K562 (cell line): ENCODE results near the gene IMP4. TPM values are rescaled to one million over a fixed set of nuclear protein-coding genes. Genes with fewer than 3 reads are reported as not detected.

ENCODE experiments used
- C11orf30 ChIP-seq: fragments of 450-650 bp; IDR thresholded peaks from 2 replicates; pipeline ENCODE4 v1.6.1; 2016; ENCODE audit warnings: low read depth, mild to moderate bottlenecking
- DACH1 ChIP-seq: fragments of 450-650 bp; IDR thresholded peaks from 2 replicates; pipeline ENCODE4 v1.6.1; 2018; ENCODE audit not compliant: partially characterized antibody
- DIDO1 ChIP-seq: fragments of 450-650 bp; IDR thresholded peaks from 2 replicates; pipeline ENCODE4 v1.6.1; 2016; ENCODE audit warnings: low read depth, missing biosample characterization, missing genetic modification characterization
- E4F1 ChIP-seq: fragments of 250-450 bp; sonication (Bioruptor Pico); IDR thresholded peaks from 2 replicates; pipeline ENCODE4 v1.5.0; 2021; ENCODE audit warnings: mild to moderate bottlenecking, borderline replicate concordance
- ETS2 ChIP-seq: IDR thresholded peaks from 2 replicates; pipeline ENCODE4 v1.6.1; 2016; ENCODE audit warnings: borderline replicate concordance, missing genetic modification characterization, mild to moderate bottlenecking, moderate library complexity, missing compliant biosample characterization; ENCODE audit not compliant: poor library complexity, severe bottlenecking
- GMEB1 ChIP-seq: fragments of 250-450 bp; sonication (Bioruptor Pico); IDR thresholded peaks from 2 replicates; pipeline ENCODE4 v1.4.0; 2020; ENCODE audit warnings: mild to moderate bottlenecking
- HOMEZ ChIP-seq: fragments of 250-450 bp; sonication (Bioruptor Pico); IDR thresholded peaks from 2 replicates; pipeline ENCODE4 v1.4.0; 2020; ENCODE audit warnings: mild to moderate bottlenecking, moderate library complexity
- HSF4 ChIP-seq: fragments of 250-450 bp; sonication (Bioruptor Pico); IDR thresholded peaks from 2 replicates; pipeline ENCODE4 v2.1.2; 2022; ENCODE audit warnings: mild to moderate bottlenecking, moderate library complexity, borderline replicate concordance
- MTA3 ChIP-seq: fragments of 450-650 bp; formaldehyde crosslinking; IDR thresholded peaks from 2 replicates; pipeline ENCODE4 v1.6.1; 2017; ENCODE audit warnings: mild to moderate bottlenecking, borderline replicate concordance
- NFIC ChIP-seq: fragments of 450-650 bp; IDR thresholded peaks from 2 replicates; pipeline ENCODE4 v1.6.1; 2017; ENCODE audit warnings: mild to moderate bottlenecking, inconsistent platforms
- NONO ChIP-seq, 2 experiments: fragments of 200-400 bp in 1 of 2; fragments of 450-650 bp in 1 of 2; formaldehyde crosslinking in 1 of 2; IDR thresholded peaks; 2 replicates each; pipeline ENCODE4 v1.6.1; 2017; ENCODE audit warnings: low read depth in 2 of 2, mild to moderate bottlenecking in 2 of 2, moderate library complexity in 2 of 2, low read length in 1 of 2
- RFX1 ChIP-seq: fragments of 450-650 bp; IDR thresholded peaks from 2 replicates; pipeline ENCODE4 v1.6.1; 2016; ENCODE audit warnings: mild to moderate bottlenecking, moderate library complexity
- SNRNP70 ChIP-seq: fragments of 200-400 bp; formaldehyde crosslinking; optimal IDR thresholded peaks from 2 replicates; pipeline ENCODE3; 2017; ENCODE audit warnings: low read depth, low read length
- SUPT5H ChIP-seq: fragments of 450-650 bp; IDR thresholded peaks from 2 replicates; pipeline ENCODE4 v1.6.1; 2016
- TAF1 ChIP-seq: IDR thresholded peaks from 2 replicates; pipeline ENCODE4 v1.6.1; 2011; ENCODE audit warnings: mild to moderate bottlenecking, low read length, moderate library complexity; ENCODE audit not compliant: insufficient read depth, control insufficient read depth, severe bottlenecking; ENCODE audit errors: extremely low read depth
- ZBTB49 ChIP-seq: sonication (generic); formaldehyde crosslinking; IDR thresholded peaks from 2 replicates; pipeline ENCODE4 v1.8.0; 2022; ENCODE audit warnings: missing genetic modification reagents, mild to moderate bottlenecking, borderline replicate concordance
- ZC3H8 ChIP-seq: fragments of 450-650 bp; IDR thresholded peaks from 2 replicates; pipeline ENCODE4 v1.6.1; 2017
- polyA plus RNA-seq, 8 experiments: library from polyadenylated mRNA; depleted of rRNA in 4 of 8; stranded (reverse) in 5 of 8; unstranded in 3 of 8; fragments of >200 nt; fragmentation: Nextera tagmentation in 2 of 8; fragmentation: Illumina TruSeq in 1 of 8; extraction: Ambion mirVana in 2 of 8; extraction: Trizol in 1 of 8; gene quantifications; 2 replicates each; pipeline versions ENCODE4 v1.2.1 to v1.2.3, GENCODE V29; 2011 to 2014; ENCODE audit warnings: inconsistent platforms in 1 of 8, missing spikeins in 1 of 8
- total RNA-seq, 7 experiments: library from RNA; depleted of rRNA in 6 of 7; stranded (reverse); fragments of >200 nt in 6 of 7; fragmentation: Illumina TruSeq in 2 of 7; extraction: Trizol in 2 of 7; gene quantifications; 2 replicates each; pipeline versions ENCODE4 v1.2.1 to v1.2.3, GENCODE V29; 2011 to 2021; ENCODE audit warnings: low replicate concordance in 1 of 7

Gene IMP4
- total and polyA plus RNA-seq, 9 of the 15 experiments (the other 6 are each of a cell fraction or from before 2014, with no cell fraction given), result 35.4 to 209 (median 100.0) TPM

GRCh38 chr2:130380096-130380934 is 37.6 kb downstream of the IMP4 start (continued):
- no peak for TF ChIP-seq HSF4
- TF ChIP-seq GMEB1 (CRISPR knock-in tag), result no peak
- no peak for TF ChIP-seq DACH1
- no peak for TF ChIP-seq RFX1
- no peak for TF ChIP-seq ZBTB49 (CRISPR knock-in tag)
- TF ChIP-seq SNRNP70, result no peak
- peak; percentile 18; the same call in 1 of the 2 replicates for TF ChIP-seq NFIC
- TF ChIP-seq SUPT5H, result 0 out of 2 replicates have a peak, but pooled peaks have one; percentile 19
- TF ChIP-seq E4F1 (CRISPR knock-in tag), result no peak
- TF ChIP-seq TAF1, result peak; percentile 15
- TF ChIP-seq DIDO1, result no peak
- TF ChIP-seq ZC3H8, result no peak
- TF ChIP-seq C11orf30, result no peak
- peak; percentile 52; the same call in 1 of the 2 replicates for TF ChIP-seq MTA3
- no peak for TF ChIP-seq NONO (IDR thresholded peaks at IDR 0.05; ENCODE audit: low read depth in 2 of 2, low read length in 1 of 2)
- TF ChIP-seq ETS2 (tag), result no peak
- TF ChIP-seq HOMEZ, result no peak
